Transverse colon (tissue), 4 donors: Measurements from ENCODE around the gene ADIPOR2. TPM values are rescaled to one million over a fixed set of nuclear protein-coding genes. Genes with fewer than 3 reads are reported as not detected.

Experiments used
- DNase-seq: peaks from one replicate; pipeline ENCODE4 v3.0.0-alpha.2; 2019
- H3K27ac ChIP-seq, 4 donors: fragments of 200-600 bp; sonication (generic); 2 replicates each; pipeline ENCODE4 v1.5.1; 2016 to 2018; ENCODE audit warnings: inconsistent platforms in 4 of 4
- H3K27me3 ChIP-seq: fragments of 200-600 bp; sonication (generic); 2 replicates; pipeline ENCODE4 v1.5.1; 2017; ENCODE audit warnings: inconsistent platforms
- H3K36me3 ChIP-seq, 4 donors: fragments of 200-600 bp; sonication (generic); 2 replicates each; pipeline ENCODE4 v1.5.1; 2017 to 2019; ENCODE audit warnings: inconsistent platforms in 4 of 4
- H3K4me1 ChIP-seq, 4 donors: fragments of 200-600 bp; sonication (generic); 2 replicates each; pipeline ENCODE4 v1.5.1; 2017 to 2020; ENCODE audit warnings: inconsistent platforms in 4 of 4
- H3K4me3 ChIP-seq, 4 donors: fragments of 200-600 bp; sonication (generic); 1 replicate in 1 of 4; 2 replicates in 3 of 4; pipeline versions ENCODE4 v1.5.1 to v1.6.1; 2017 to 2019; ENCODE audit warnings: inconsistent platforms in 4 of 4
- H3K9me3 ChIP-seq, 2 donors: fragments of 200-600 bp; sonication (generic); 2 replicates each; pipeline ENCODE4 v1.5.1; 2017 to 2019; ENCODE audit warnings: inconsistent platforms in 2 of 2
- CTCF ChIP-seq, 5 experiments: fragments of 200-600 bp in 3 of 5; fragments of 450-650 bp in 2 of 5; sonication (generic) in 3 of 5; IDR thresholded peaks; 1 replicate in 2 of 5; 2 replicates in 3 of 5; pipeline ENCODE4 v1.5.1; 2016 to 2017; ENCODE audit warnings: antibody characterized with exemption in 5 of 5, inconsistent platforms in 3 of 5, mild to moderate bottlenecking in 2 of 5, moderate library complexity in 1 of 5
- EP300 ChIP-seq: sonication (generic); formaldehyde crosslinking; IDR thresholded peaks from one replicate; pipeline ENCODE4 v1.6.1; 2017; ENCODE audit warnings: antibody characterized with exemption, low read depth
- POLR2A ChIP-seq: fragments of 450-650 bp; IDR thresholded peaks from one replicate; pipeline ENCODE4 v1.6.1; 2016; ENCODE audit warnings: antibody characterized with exemption, mild to moderate bottlenecking, moderate library complexity
- POLR2AphosphoS5 ChIP-seq, 3 donors: sonication (generic); formaldehyde crosslinking; IDR thresholded peaks; one replicate each; pipeline ENCODE4 v1.6.1; 2016; ENCODE audit warnings: antibody characterized with exemption in 3 of 3
- WGBS, 2 donors: methylation state at CpG; one replicate each; pipeline ENCODE4 v1.1.5; 2018; ENCODE audit warnings: low coverage in 1 of 2; 5-methylcytosine and 5-hydroxymethylcytosine counted together
- in situ Hi-C, 4 donors: fragments of 200-750 bp; cut with MboI; loops; one replicate each; pipeline versions ENCODE4 v1.15.0 to v1.15.1; 2017; ENCODE audit warnings: low sequenced_read_pairs in 3 of 4, low pct_ligation_motif_present in 1 of 4, low pct_unique_long_range_greater_than_20kb in 1 of 4
- intact Hi-C: fragments of 100-400 bp; cut with DNase I; formaldehyde crosslinking; loops from one replicate; pipeline ENCODE4 v1.15.1; 2023; ENCODE audit warnings: low total_unique reads
- total RNA-seq, 4 donors: library from RNA; depleted of rRNA; stranded (reverse); fragments of >200 nt; gene quantifications; one replicate each; pipeline ENCODE4 v1.1.0, GENCODE V29; 2016

Gene ADIPOR2
- total RNA-seq, 4 donors from 2014 or later: 27.9 to 74.2 (median 52.1) TPM

GRCh38 chr12:1809591-1810190 lies 118.8 kb downstream of the ADIPOR2 start:
- 86 to 88% methylated on average over 5 to 13 of the region's 13 CpGs for WGBS, 2 donors
- TF ChIP-seq EP300 (no peak), POLR2AphosphoS5 (IDR thresholded peaks at IDR 0.05) (no peak), CTCF (IDR thresholded peaks at IDR 0.05) (no peak), POLR2A (no peak)
- Histone ChIP-seq H3K36me3 (no peaks in the 10 kb centered on the region), H3K27ac (no peak overlapping the region), H3K4me3 (no peak overlapping the region), H3K27me3 (peaks cover 2% of the 10 kb centered on the region), H3K9me3 (no peaks in the 10 kb centered on the region), H3K4me1 (peaks cover 0 to 2% (median 0%) of the 10 kb centered on the region in 4 donors)
- intact Hi-C loops: loop anchor here (5.0 kb wide), 1 partner anchor 108 kb away; the partner anchor contains the start of gene CACNA2D4
- DNase-seq: no peak
- in situ Hi-C loops: loop anchor here (5.0 to 25.0 kb wide), 3 partner anchors 125 to 228 kb away; no protein-coding TSS in a partner anchor

DNA sequence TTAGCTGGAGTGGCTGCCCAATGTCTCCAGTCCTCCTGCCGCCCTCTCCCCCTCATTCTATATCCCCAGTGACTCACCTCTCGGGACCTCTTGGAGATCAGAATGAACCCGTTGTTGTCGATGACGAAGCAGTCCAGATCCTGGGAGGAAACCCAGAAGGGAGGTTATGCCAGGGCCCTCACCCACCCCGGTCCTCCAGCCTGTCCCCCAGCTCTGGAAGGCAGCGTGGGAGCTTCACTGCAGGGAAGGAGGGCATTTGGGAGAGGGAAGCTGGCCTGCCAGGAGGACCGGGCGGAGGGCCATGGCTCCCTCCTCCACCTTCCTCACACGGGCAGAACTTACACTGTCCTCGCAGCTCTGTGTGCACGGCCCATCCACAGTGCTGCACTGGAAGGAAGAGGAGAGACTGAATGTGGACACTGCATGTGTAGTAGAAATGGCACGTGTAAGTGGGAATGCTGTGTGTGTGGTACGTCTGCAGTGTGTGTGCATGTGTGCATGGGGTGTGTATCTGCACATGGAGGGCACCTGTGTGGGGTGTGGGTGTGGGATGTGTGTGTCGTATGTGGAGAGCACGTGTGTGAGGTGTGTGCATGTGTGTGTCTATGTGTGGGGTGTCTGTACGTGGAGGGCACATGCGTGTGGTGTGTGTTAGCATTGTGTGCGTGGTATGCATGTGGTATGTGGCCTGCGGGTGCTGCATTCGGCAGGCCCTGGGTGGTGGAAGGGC lies 119.5 kb downstream of the ADIPOR2 start:
- H3K27ac ChIP-seq: no peak overlapping the region
- no peaks in the 10 kb centered on the region for H3K4me1 ChIP-seq
- intact Hi-C loops (no loop called here), in situ Hi-C loops (loop anchor here in 2 of 4 donors (25.0 kb wide), 1 partner anchor 227 kb away; no protein-coding TSS in a partner anchor)
- WGBS, 2 donors: 82 to 88% methylated on average over 5 to 21 of the region's 21 CpGs
- H3K9me3 ChIP-seq: no peaks in the 10 kb centered on the region
- H3K4me3 ChIP-seq: no peak overlapping the region
- no peak for TF ChIP-seq POLR2A
- no peak for TF ChIP-seq POLR2AphosphoS5 (IDR thresholded peaks at IDR 0.05)
- TF ChIP-seq EP300: no peak
- no peak for TF ChIP-seq CTCF (IDR thresholded peaks at IDR 0.05)
- H3K36me3 ChIP-seq: no peaks in the 10 kb centered on the region
- DNase-seq: no peak
- H3K27me3 ChIP-seq: peaks cover 3% of the 10 kb centered on the region

DNA sequence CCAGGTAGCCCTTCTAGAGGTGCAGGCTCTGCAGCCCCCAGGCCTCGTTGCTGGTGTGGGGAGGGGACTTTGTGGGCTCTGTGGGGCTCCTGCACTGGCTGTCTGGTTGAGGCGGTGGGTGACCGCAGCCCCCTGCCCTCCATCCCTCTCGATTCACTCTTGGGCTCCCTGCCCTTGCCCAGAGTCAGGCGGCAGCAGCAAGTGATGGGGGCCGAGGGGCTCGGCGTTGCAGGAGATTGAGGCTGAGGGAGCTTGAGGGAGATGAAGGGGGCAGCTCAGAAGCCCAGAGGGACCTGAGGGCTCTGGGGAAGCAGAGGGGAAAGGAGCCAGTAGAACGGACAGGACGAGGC lies 120.0 kb downstream of the ADIPOR2 start:
- TF ChIP-seq POLR2A: no peak
- no peak for TF ChIP-seq EP300
- TF ChIP-seq POLR2AphosphoS5 (IDR thresholded peaks at IDR 0.05): no peak
- TF ChIP-seq CTCF (IDR thresholded peaks at IDR 0.05): no peak
- in situ Hi-C loops: loop anchor here in 2 of 4 donors (25.0 kb wide), 1 partner anchor 226 kb away; no protein-coding TSS in a partner anchor
- H3K9me3 ChIP-seq: no peaks in the 10 kb centered on the region
- DNase-seq: no peak
- H3K4me1 ChIP-seq: no peaks in the 10 kb centered on the region
- H3K27me3 ChIP-seq: peaks cover 3% of the 10 kb centered on the region
- no peak overlapping the region for H3K4me3 ChIP-seq
- no peak overlapping the region for H3K27ac ChIP-seq
- WGBS, 2 donors: 89% methylated on average over 10 of the region's 10 CpGs; no CpG with 5 or more reads in 1 of the 2 donors
- H3K36me3 ChIP-seq: no peaks in the 10 kb centered on the region
- intact Hi-C loops: no loop called here

- Histone ChIP-seq H3K27me3 (peaks cover 3% of the 10 kb centered on the region), H3K4me1 (no peaks in the 10 kb centered on the region), H3K9me3 (no peaks in the 10 kb centered on the region), H3K36me3 (no peaks in the 10 kb centered on the region), H3K4me3 (no peak overlapping the region), H3K27ac (peak overlapping the region; percentile 35 to 57 (median 48))
- WGBS, 2 donors: 31 to 79% methylated on average over 4 to 26 of the region's 27 CpGs
- TF ChIP-seq POLR2AphosphoS5 (IDR thresholded peaks at IDR 0.05) (no peak), EP300 (no peak), POLR2A (no peak), CTCF (IDR thresholded peaks at IDR 0.05) (no peak)
- intact Hi-C loops (no loop called here), in situ Hi-C loops (loop anchor here in 2 of 4 donors (25.0 kb wide), 1 partner anchor 226 kb away; no protein-coding TSS in a partner anchor)
- DNase-seq: no peak
Observed at GRCh38 chr12:1811281-1811947, 120.5 kb downstream of the ADIPOR2 start.
